Pancreas (tissue), 10 donors: ENCODE measurements around the gene CDH12. TPM values are rescaled to one million over a fixed set of nuclear protein-coding genes. Genes with fewer than 3 reads are reported as not detected.
"Not testable (repeated sequence)": the region's sequence is repeated elsewhere in the genome, so short reads cannot be mapped to it uniquely, and the experiment has no call there.

Experiments used
- ATAC-seq, 4 donors: fragments of 200-7000 bp; cut with Tn5 transposase; one replicate each; pipeline versions ENCODE4 v1.8.0 to v1.9.1; 2020; ENCODE audit warnings: mild to moderate bottlenecking in 4 of 4, moderate library complexity in 4 of 4
- DNase-seq, 6 donors: peaks; one replicate each; pipeline ENCODE4 v3.0.0-alpha.2; 2020
- FAIRE-seq: peaks from 2 replicates; lab custom pipeline; 2012; peaks lifted over from hg19 to GRCh38; lab: Jason Lieb, UNC
- H3K27ac ChIP-seq, 4 donors: fragments of 200-600 bp; sonication (generic); 1 replicate in 3 of 4; 2 replicates in 1 of 4; pipeline versions ENCODE4 v1.5.0 to v1.8.0; 2020
- H3K27me3 ChIP-seq, 4 donors: fragments of 200-600 bp; one replicate each; pipeline ENCODE4 v1.8.0; 2021
- H3K36me3 ChIP-seq, 3 donors: fragments of 200-600 bp; sonication (generic) in 1 of 3; one replicate each; pipeline versions ENCODE4 v1.5.0 to v1.8.0; 2020 to 2021
- H3K4me1 ChIP-seq, 3 donors: fragments of 200-600 bp; one replicate each; pipeline ENCODE4 v1.8.0; 2021
- H3K4me3 ChIP-seq, 4 donors: fragments of 200-600 bp; sonication (generic) in 2 of 4; one replicate each; pipeline versions ENCODE4 v1.5.0 to v1.8.0; 2020 to 2021
- H3K9me3 ChIP-seq, 4 donors: fragments of 200-600 bp; one replicate each; pipeline ENCODE4 v1.8.0; 2021
- CTCF ChIP-seq, 4 donors: fragments of 200-600 bp; sonication (generic) in 3 of 4; IDR thresholded peaks; one replicate each; pipeline versions ENCODE4 v1.5.0 to v1.8.0; 2021; ENCODE audit warnings: antibody characterized with exemption in 4 of 4
- WGBS, 2 donors: extraction: QIAGEN DNeasy Blood & Tissue Kit; methylation state at CpG; one replicate each; pipeline ENCODE4 v1.1.7; 2013; 5-methylcytosine and 5-hydroxymethylcytosine counted together
- intact Hi-C, 3 donors: fragments of 100-400 bp; cut with DNase I; formaldehyde crosslinking; loops; one replicate each; pipeline versions ENCODE4 v1.11.1 to v1.14.2; 2022
- polyA plus RNA-seq, 2 donors: library from polyadenylated mRNA; stranded (reverse); fragments of 200-250 nt; gene quantifications; one replicate each; pipeline ENCODE4 v1.2.3, GENCODE V29; 2013
- total RNA-seq, 6 donors: library from RNA; stranded (reverse); fragmentation: NEBNext Ultra II Directional in 4 of 6; extraction: Animal tissue kit (Norgen Biotek cat#: 25700) in 4 of 6; gene quantifications; one replicate each; pipeline versions ENCODE4 v1.2.1 to v1.2.4, GENCODE V29; 2021 to 2023
- donor health status: healthy with polysubstance abuse.
- donor health status: DM: no; HTN: no; CAD: no; lungs with moderate emphysema.
- donor health status: DM: no; HTN: no; CAD: no.
- donor health status: control.
- donor health status: control.
- donor health status: Bipolar disorder and iron deficiency.
- donor health status: DM: yes; HTN: yes; CAD: no.
- donor health status: DM: no; HTN: no; CAD: no.
- donor health status: DM: no; HTN: no; CAD: no.
- donor health status: DM: yes; HTN: yes; CAD: no.

The CDH12 gene
- total and polyA plus RNA-seq, 8 donors: 0.12 to 0.31 (median 0.17) TPM; not detected in 4

GRCh38 chr5:22295832-22296231 is 557.3 kb downstream of the CDH12 start:
- intact Hi-C loops: no loop called here
- ATAC-seq (no peak), DNase-seq (no peak), FAIRE-seq (no peak)
- Histone ChIP-seq H3K4me3 (no peak overlapping the region), H3K9me3 (no peaks in the 10 kb centered on the region), H3K27me3 (no peaks in the 10 kb centered on the region), H3K27ac (no peak overlapping the region), H3K36me3 (no peaks in the 10 kb centered on the region), H3K4me1 (no peaks in the 10 kb centered on the region)
- 48 to 52% methylated on average over 1 of the region's 1 CpG for WGBS, 2 donors
- TF ChIP-seq CTCF (IDR thresholded peaks at IDR 0.05): no peak

GRCh38 chr5:22293147-22293546 is 560.0 kb downstream of the CDH12 start:
- no peak for TF ChIP-seq CTCF (IDR thresholded peaks at IDR 0.05)
- Histone ChIP-seq H3K36me3 (no peaks in the 10 kb centered on the region), H3K9me3 (no peaks in the 10 kb centered on the region), H3K27me3 (no peaks in the 10 kb centered on the region), H3K4me1 (no peaks in the 10 kb centered on the region), H3K4me3 (no peak overlapping the region), H3K27ac (no peak overlapping the region)
- WGBS, 2 donors: 75 to 89% methylated on average over 3 of the region's 3 CpGs
- ATAC-seq (no peak), DNase-seq (no peak), FAIRE-seq (no peak)
- intact Hi-C loops: no loop called here

- H3K27me3 ChIP-seq: no peaks in the 10 kb centered on the region
- intact Hi-C loops: no loop called here
- no peak overlapping the region for H3K4me3 ChIP-seq
- no peaks in the 10 kb centered on the region for H3K4me1 ChIP-seq
- H3K9me3 ChIP-seq: no peaks in the 10 kb centered on the region
- no peaks in the 10 kb centered on the region for H3K36me3 ChIP-seq
- WGBS, 2 donors: 47 to 70% methylated on average over 1 of the region's 1 CpG
- DNase-seq: no peak
- no peak for ATAC-seq
- no peak for TF ChIP-seq CTCF (IDR thresholded peaks at IDR 0.05)
- FAIRE-seq: no peak
- H3K27ac ChIP-seq: no peak overlapping the region
These were observed 575.0 kb downstream of the CDH12 start for GRCh38 chr5:22278164-22278563.

GRCh38 chr5:22277006-22277405 is 576.1 kb downstream of the CDH12 start:
- H3K27me3 ChIP-seq: no peaks in the 10 kb centered on the region
- WGBS, 2 donors: 48 to 55% methylated on average over 4 of the region's 4 CpGs
- no peak overlapping the region for H3K27ac ChIP-seq
- DNase-seq: no peak
- intact Hi-C loops: no loop called here
- TF ChIP-seq CTCF (IDR thresholded peaks at IDR 0.05): no peak
- no peaks in the 10 kb centered on the region for H3K4me1 ChIP-seq
- no peak for FAIRE-seq
- ATAC-seq: no peak
- H3K4me3 ChIP-seq: no peak overlapping the region
- H3K36me3 ChIP-seq: no peaks in the 10 kb centered on the region
- no peaks in the 10 kb centered on the region for H3K9me3 ChIP-seq

- H3K36me3 ChIP-seq, H3K4me3 ChIP-seq, H3K9me3 ChIP-seq, H3K4me1 ChIP-seq, H3K27ac ChIP-seq, ATAC-seq, FAIRE-seq, H3K27me3 ChIP-seq, intact Hi-C loops, DNase-seq: not testable (repeated sequence)
- 77 to 88% methylated on average over 7 of the region's 7 CpGs for WGBS, 2 donors
These were observed 587.3 kb downstream of the CDH12 start for GRCh38 chr5:22265855-22266254.
